Activated gamma-delta T cell treated with Interleukin-2 at 50 U/mL for 16 hours (primary cell): ENCODE results near the gene NHLRC2.

Source experiments
- DNase-seq: peaks from one replicate; pipeline ENCODE4 v3.0.0-alpha.2; 2020

Gene NHLRC2

GRCh38 chr10:113866551-113867394 is 12.3 kb downstream of the NHLRC2 start:
- DNase-seq: no peak

- DNase-seq: no peak
Observed at GRCh38 chr10:113867904-113868303, 13.4 kb downstream of the NHLRC2 start.

GRCh38 chr10:113869789-113870188 is 15.3 kb downstream of the NHLRC2 start:
- no peak for DNase-seq

GRCh38 chr10:113872139-113873030 is 17.9 kb downstream of the NHLRC2 start:
- no peak for DNase-seq

- DNase-seq: no peak
Observed at GRCh38 chr10:113875212-113875611, 20.8 kb downstream of the NHLRC2 start.

GRCh38 chr10:113876461-113876860 is 22.0 kb downstream of the NHLRC2 start:
- DNase-seq: no peak

- DNase-seq: no peak
Observed at GRCh38 chr10:113879691-113880090, 25.2 kb downstream of the NHLRC2 start.

GRCh38 chr10:113880236-113880635 is 25.8 kb downstream of the NHLRC2 start:
- no peak for DNase-seq

GRCh38 chr10:113882240-113882639 is 27.8 kb downstream of the NHLRC2 start:
- no peak for DNase-seq

- DNase-seq: no peak
Observed at GRCh38 chr10:113889911-113890310, 35.5 kb downstream of the NHLRC2 start.

GRCh38 chr10:113890769-113891168 is 36.3 kb downstream of the NHLRC2 start:
- DNase-seq: no peak

- DNase-seq: no peak
Observed at GRCh38 chr10:113891476-113891875, 37.0 kb downstream of the NHLRC2 start.

- no peak for DNase-seq
Observed at GRCh38 chr10:113893570-113893969, 39.1 kb downstream of the NHLRC2 start.

- no peak for DNase-seq
Observed at GRCh38 chr10:113894581-113894980, 40.1 kb downstream of the NHLRC2 start.

- no peak for DNase-seq
Observed at GRCh38 chr10:113895018-113895417, 40.6 kb downstream of the NHLRC2 start.

- no peak for DNase-seq
Observed at GRCh38 chr10:113897693-113898618, 43.5 kb downstream of the NHLRC2 start.

- no peak for DNase-seq
Observed at GRCh38 chr10:113899952-113900598, 45.6 kb downstream of the NHLRC2 start.

- no peak for DNase-seq
Observed at GRCh38 chr10:113905756-113906155, 51.3 kb downstream of the NHLRC2 start.

- DNase-seq: no peak
Observed at GRCh38 chr10:113907166-113907565, 52.7 kb downstream of the NHLRC2 start.

- no peak for DNase-seq
Observed at GRCh38 chr10:113908236-113908635, 53.8 kb downstream of the NHLRC2 start.

- no peak for DNase-seq
Observed at GRCh38 chr10:113911113-113911512, 56.7 kb downstream of the NHLRC2 start.

GRCh38 chr10:113911839-113912238 is 57.4 kb downstream of the NHLRC2 start:
- DNase-seq: no peak
